NB4 (cell line): ENCODE data around the gene PTPRN.

Experiments
- DNase-seq: peaks from one replicate; pipeline ENCODE4 v3.0.0; 2010; ENCODE audit warnings: low read depth
- H3K4me3 ChIP-seq: one replicate; pipeline ENCODE4 v1.5.1; 2011; ENCODE audit warnings: mild to moderate bottlenecking, low read depth, low read length, moderate library complexity
- CTCF ChIP-seq: IDR thresholded peaks from one replicate; pipeline ENCODE4 v1.5.1; 2012; ENCODE audit warnings: low read depth, low read length
- MAX ChIP-seq: IDR thresholded peaks from 2 replicates; pipeline ENCODE4 v1.6.1; 2011; ENCODE audit warnings: low read depth, low read length
- MYC ChIP-seq: IDR thresholded peaks from 2 replicates; pipeline ENCODE4 v1.6.1; 2011; ENCODE audit warnings: low read depth, low read length
- POLR2A ChIP-seq: IDR thresholded peaks from 2 replicates; pipeline ENCODE4 v1.6.1; 2011; ENCODE audit warnings: mild to moderate bottlenecking; ENCODE audit not compliant: insufficient read length; ENCODE audit errors: extremely low read depth

Gene PTPRN

GRCh38 chr2:219331560-219332213 is 22.5 kb upstream of the PTPRN start:
- no peak for DNase-seq
- no peak overlapping the region for H3K4me3 ChIP-seq
- TF ChIP-seq CTCF (no peak), MYC (no peak), MAX (no peak), POLR2A (no peak)

- DNase-seq, result no peak
- no peak overlapping the region for H3K4me3 ChIP-seq
- TF ChIP-seq CTCF (no peak), MYC (no peak), MAX (no peak), POLR2A (no peak)
Observed at GRCh38 chr2:219327719-219328118, 18.5 kb upstream of the PTPRN start.

GRCh38 chr2:219325657-219326315 is 16.6 kb upstream of the PTPRN start:
- no peak overlapping the region for H3K4me3 ChIP-seq
- TF ChIP-seq CTCF (no peak), POLR2A (no peak), MYC (no peak), MAX (no peak)
- DNase-seq, result no peak

GRCh38 chr2:219325136-219325535 is 15.9 kb upstream of the PTPRN start:
- no peak for TF ChIP-seq MAX
- no peak for TF ChIP-seq CTCF
- TF ChIP-seq MYC, result no peak
- no peak for TF ChIP-seq POLR2A
- no peak for DNase-seq
- H3K4me3 ChIP-seq, result no peak overlapping the region

GRCh38 chr2:219323434-219323833 is 14.2 kb upstream of the PTPRN start:
- DNase-seq, result no peak
- TF ChIP-seq CTCF (no peak), MYC (no peak), POLR2A (no peak), MAX (no peak)
- no peak overlapping the region for H3K4me3 ChIP-seq
